Left kidney (tissue), 2 donors: Measurements from ENCODE around the gene HAP1. TPM values are rescaled to one million over a fixed set of nuclear protein-coding genes. Genes with fewer than 3 reads are reported as not detected.

Source experiments
- DNase-seq: peaks from one replicate; pipeline ENCODE4 v3.0.0-alpha.2; 2013
- polyA plus RNA-seq: library from polyadenylated mRNA; unstranded; fragments of 120-200 nt; gene quantifications from one replicate; pipeline ENCODE4 v1.2.1, GENCODE V29; 2013; ENCODE audit not compliant: insufficient read length

Gene HAP1
- polyA plus RNA-seq, 1 donor = 1.3 TPM

DNA sequence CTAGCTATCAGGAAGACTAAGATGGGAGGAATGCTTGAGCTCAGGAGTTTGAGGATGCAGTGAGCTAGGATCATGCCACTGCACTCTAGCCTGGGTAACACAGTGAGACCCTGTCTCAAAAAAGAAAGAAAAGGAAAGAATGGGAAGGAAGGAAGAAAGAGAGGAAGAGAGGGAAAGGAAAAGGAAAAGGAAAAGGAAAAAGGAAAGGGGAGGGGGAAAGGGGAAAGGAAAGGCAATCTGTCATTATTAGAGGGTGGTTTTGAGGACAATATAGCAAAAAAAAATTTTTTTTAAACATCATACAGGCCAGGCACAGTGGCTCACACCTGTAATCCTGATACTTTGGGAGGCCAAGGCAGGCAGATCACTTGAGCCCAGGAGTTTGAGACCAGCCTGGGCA is 31.7 kb upstream of the HAP1 start:
- DNase-seq = no peak

DNA sequence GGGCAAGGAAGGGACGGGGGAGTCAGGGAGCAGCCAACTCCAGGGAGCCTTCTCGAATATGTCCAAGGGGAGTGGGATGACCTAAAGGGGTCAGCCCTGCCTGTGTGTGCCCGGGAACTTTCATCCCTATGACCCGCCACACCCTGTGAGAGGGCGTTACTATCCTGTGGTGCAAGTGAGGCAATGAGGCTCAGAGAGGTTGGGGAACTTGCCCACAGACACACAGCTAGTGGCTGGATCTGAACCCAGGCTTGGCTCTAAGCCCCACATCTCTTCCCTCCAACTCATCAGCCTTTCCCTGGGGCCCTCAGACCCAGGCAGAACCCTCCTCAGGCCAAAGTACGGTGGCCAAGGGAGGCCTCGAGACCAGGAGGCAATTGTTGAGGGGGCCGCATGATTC is 28.9 kb upstream of the HAP1 start:
- DNase-seq = no peak

DNA sequence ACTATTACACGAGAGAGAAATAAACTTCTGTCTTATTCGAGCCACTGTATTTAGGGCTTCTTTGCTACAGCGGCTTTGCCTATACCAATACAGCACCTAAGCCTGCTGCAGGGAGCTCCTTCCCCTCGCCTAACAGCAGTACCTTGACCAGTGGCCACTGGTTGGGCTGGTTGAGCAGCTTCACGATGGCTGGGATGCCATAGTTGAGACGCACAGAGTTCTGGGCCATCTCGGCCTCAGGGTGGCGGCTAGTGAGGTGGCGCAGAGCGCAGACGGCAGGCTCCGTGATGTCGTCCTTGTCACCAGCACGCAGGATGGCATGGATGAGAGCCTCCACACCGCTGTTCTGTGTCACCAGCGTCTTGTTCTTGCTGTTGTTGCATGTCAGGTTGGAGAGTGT is 28.4 kb upstream of the HAP1 start:
- DNase-seq = no peak

DNA sequence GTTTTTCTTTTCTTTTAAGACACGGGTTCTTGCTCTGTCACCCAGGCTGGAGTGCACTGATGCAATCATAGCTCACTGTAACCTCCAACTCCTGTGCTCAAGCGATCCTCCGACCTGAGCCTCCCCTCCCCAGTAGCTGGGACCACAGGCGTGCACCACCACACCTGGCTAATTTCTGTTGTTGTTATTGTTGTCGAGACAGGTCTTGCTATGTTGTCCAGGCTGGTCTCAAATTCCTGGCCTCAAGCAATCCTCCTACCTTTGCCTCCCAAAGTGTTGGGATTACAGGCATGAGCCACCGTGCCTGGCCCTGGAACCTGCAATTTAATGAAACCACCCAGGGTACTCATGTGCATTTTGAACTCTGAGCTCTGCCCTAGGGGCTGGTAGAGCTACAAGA is 27.9 kb upstream of the HAP1 start:
- DNase-seq = no peak

DNA sequence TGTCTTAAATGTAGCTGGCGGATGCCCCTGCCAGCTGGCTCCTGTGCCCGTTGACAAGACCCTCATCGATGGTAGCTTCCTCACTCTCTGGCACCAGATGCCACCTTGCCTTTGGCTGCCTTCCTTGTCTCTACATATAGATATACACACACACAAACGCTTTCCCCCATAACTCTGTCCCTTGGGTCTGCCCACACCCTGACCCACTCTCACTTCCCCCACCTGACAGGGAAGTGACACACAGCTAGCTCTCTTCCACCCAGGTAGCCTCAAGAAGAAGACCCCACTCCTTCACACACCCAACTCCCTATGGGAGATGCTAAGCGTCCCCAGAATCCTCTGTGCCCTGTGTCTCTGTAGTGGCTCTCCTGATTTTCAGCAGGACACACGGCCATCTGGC is 26.4 kb upstream of the HAP1 start:
- DNase-seq = no peak

DNA sequence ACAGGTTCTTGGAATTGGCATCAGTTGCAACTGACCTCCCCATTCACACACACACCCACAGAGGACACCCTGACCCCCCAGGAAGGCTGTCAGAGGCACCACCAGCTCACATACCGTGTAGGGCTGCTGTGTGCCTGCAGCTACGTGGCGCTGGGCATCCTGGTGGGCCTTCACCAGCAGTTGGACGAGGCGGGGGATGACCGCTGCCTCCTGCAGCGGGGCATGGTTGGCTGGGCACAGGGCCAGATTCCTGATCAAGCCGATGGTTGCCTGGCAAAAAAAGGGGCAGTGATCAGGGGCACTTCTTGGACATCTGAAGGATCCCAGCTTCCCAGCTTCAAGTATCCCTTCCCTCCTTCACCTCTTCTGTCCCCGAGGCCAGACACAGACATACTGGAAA is 24.2 kb upstream of the HAP1 start:
- DNase-seq = no peak

DNA sequence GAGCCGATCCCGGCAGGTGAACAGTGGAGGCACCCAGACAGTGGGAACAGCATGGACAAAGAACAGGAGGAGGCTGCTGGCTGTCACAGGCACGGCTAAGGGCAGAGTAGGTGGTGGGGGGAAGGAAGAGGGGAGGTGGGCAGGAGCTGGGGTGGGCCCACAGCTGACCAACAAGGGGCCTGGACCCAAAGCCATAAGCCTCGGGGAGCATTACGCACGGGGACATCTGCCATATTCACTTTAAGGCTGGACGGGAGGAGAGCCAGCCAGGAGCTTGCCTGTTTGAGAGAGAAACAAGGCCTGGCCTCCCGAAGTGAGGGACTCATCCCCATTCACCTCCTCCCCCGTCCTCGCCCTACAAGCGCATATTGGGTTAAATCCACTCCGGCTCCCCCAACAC is 19.6 kb upstream of the HAP1 start:
- no peak for DNase-seq

DNA sequence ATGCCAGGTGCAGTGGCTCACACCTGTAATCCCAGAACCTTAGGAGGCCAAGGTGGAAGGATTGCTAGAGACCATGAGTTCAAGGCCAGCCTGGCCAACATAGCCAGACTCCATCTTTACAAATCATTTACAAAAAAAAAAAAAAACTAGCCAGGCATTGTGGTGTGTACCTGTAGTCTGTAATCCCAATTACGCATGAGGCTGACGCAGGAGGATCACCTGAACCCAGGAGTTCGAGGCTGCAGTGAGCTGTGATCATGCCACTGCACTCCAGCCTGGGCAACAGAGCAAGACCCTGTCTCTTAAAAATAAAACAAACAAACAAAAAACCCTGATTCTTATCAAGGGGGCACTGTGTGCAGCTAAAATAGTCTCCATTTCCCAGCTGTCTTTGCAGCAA is 16.8 kb upstream of the HAP1 start:
- DNase-seq = no peak

DNA sequence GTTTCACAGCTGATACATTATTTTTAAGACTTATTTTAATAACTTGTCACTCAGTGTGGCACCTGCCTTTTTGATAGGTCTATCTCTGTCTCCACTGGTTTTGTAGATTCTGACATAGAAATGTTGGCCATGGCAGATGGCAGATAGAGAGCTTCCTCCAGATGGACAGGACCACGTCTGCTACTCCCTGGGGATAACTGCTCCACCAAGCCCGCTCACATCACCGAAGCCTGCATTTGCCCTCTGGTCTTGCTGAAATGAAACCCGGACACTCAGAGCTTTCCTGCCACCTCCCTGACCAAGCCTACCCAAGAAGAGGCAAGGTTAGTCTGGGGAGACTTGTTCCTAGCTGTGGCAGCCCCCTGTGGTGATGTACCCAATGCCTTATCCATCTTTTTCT is 16.4 kb upstream of the HAP1 start:
- no peak for DNase-seq

DNA sequence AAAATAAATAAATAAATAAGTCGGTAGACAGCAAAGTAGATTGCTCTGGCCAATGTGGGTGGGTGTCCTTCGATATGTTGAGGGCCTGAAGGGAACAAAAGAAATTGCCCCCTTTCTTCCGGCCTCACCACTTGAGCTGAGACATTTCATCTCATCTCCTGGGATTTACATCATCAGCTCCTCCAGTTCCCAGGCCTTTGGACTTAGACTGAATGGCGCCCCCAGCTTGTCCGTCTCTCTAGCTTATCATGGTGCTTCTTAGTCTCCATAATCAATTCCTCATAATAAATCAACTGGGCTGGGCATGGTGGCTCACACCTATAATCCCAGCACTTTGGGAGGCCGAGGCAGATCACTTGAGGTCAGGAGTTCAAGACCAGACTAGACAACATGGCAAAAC is 13.8 kb upstream of the HAP1 start:
- no peak for DNase-seq

DNA sequence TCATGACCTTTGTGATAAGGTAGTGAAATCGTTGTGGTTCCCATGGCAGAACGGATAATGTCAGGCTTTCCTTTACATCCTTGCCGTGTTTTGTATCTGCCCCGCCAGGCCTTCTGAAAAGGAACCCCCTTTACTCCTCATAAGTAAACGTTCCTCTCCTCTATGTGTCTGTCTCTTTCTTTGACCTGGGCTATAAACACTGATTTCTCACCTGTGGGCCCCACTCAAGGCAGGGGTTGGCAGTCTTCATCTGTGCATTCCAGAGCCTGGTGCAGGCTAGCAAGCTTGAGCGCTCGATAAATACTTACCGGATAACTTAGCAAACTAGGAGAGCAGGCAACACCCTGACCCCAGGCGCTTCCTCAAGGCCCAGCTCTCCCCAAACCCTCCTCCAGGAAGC is 7.3 kb upstream of the HAP1 start:
- DNase-seq = no peak

DNA sequence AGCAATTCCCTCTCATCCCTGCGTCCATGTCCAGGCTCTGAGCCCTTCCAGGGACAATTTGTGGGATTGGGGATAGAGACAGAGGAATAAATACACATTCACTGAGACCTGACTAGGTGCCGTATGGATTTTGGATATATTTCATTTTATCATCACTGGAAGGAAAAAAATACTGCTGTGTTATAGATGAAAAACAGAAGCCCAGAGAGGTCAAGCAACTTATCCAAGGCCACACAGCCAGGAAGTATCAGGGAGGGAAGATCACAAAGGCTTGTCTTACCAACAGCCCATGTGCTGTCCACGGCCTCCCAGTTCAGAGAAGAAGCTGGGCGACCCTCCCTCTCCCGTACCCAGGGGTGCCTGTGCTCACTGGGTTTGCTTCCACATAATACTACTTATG is 6.1 kb upstream of the HAP1 start:
- DNase-seq = no peak

DNA sequence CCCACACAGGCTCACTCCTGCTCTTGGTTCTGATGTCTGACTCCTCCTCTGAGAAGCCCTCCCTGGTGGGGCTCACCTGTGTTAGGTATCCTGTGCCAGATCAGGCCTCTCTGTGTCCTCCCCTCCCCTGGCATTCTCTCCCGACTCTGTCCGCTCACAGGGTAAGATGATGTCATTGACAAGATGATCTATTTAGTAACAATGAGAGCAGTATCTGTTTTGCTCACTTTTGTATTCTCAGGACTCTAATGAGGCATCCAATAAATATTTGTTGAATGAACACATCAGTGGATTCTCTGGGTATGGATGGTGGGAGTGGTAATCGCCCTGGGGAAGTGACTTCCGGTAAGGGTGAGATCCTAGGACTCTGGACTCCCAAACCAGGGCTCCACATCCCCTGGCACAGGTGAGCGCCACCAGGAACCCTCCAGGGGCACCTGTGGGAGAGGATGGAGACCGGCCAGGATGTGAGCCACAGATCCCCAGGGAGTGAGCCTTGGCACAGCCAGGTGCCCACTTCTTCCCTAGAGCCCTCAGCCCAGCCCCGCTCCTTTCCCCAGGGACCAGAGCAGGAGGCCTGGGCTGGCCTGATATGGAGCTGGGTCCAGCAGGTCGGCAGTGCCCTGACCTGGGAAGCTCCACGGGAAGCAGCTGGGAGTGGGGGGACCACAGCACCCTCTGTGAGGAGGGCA is 5.4 kb upstream of the HAP1 start:
- DNase-seq = no peak

DNA sequence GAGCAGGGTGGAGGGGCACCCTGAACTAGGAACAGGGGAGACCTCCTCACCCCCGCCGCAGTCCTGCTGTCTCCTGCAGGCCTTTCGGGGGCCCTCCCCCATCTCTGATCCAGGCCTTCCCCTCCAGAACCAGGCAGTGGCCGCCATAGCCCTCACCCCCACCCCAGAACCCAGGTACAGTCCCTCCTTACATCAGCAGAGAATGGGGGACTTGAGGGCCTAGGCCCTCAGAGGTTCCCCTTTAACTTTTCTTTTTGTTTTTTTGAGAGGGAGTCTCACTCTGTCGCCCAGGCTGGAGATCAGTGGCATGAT is 4.3 kb upstream of the HAP1 start:
- DNase-seq = no peak

DNA sequence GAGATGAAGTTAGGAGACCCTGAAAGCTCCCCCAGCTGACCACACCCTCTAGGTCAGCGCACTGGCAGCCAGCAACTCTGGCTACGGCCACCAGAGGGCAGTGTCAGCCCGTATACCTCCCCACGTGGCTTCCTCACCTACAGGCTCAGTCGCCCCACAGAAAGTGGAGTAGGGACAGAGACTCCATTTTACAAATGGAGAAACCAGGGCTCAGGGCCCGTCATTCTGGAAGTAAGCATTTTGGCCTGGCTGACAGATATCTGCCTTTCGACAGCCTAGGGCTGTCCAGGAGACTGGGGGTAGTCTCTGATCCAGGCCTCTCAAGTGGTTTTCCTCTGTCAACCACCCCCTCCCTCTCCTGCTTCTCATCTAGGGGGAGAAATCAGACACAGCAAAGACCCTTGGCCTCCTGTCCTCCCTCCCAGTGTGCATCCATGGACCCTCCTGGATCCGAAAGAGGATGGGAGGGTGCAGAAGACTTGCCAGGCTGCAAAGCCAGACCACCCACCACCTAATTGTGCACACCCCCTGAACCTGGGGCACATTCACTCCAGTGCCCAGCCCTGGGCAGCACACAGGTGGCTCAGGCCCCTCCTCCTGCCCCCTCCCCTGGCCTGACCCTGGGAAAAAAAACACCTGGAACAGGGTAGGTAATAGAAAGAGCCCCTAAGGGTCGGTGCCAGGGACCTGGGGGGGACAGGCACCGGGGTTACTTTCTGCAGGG is 3.8 kb upstream of the HAP1 start:
- peak; percentile 78 for DNase-seq

DNA sequence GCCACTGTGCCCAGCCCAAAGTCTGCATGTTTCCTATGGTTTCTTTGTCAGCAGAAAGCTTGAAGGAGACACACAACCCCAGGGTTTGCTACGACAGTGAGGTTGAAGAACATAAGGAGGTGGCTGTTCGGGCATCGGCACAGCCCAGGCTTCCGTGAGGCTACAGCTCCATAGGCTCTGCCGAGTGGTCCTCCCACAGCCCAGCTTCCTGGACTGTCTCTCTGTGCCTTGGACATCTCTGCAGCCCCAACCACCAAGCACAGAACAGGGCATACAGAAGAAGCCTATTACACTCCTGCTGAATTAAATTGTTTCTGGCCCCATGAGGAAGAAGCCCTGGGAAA is 3.2 kb upstream of the HAP1 start:
- no peak for DNase-seq

DNA sequence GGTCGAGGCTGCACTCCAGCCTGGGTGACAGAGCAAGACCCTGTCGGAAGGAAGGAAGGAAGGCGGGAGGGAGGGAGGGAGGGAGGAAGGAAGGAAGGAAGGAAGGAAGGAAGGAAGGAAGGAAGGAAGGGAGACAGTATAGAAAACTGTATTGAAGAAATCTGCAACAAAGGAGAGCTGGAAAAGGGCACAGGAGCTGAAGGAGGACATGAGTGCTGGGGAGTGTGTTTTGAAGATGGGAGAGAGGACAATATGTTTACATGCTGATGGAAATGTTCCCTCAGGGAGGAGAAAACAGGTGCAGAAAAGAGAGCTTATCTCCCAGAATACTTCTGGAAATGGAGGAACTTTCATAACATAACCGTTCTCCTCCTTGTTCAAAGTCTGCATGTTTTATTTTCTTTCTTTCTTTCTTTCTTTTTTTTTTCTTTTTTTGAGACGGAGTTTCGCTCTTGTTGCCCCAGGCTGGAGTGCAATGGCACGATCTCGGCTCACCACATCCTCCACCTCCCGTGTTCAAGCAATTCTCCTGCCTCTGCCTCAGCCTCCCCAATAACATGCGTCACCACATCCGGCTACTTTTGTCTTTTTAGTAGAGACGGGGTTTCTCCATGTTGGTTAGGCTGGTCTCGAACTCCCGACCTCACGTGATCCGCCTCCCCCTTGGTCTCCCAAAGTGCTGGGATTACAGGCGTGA is 2.7 kb upstream of the HAP1 start:
- DNase-seq = no peak

DNA sequence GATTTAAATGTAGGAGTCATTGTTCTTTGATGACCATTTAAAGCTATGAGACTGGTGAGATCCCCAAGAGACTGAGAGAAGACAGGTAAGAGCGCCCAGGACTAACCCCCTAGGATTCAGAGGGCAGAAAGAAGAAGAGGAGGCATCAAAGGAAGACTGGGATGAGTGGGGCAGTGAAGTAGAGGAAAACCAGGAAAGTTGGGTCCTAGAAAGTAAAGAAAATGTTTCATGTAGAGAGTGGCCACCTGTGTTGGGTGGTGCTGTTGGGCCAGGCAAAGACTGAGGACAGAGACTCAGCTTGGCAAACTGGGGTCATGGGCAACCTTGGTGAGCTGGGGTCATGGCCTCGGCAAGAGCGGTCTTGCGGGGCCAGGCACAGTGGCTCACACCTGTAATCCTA is 1.3 kb upstream of the HAP1 start:
- no peak for DNase-seq

DNA sequence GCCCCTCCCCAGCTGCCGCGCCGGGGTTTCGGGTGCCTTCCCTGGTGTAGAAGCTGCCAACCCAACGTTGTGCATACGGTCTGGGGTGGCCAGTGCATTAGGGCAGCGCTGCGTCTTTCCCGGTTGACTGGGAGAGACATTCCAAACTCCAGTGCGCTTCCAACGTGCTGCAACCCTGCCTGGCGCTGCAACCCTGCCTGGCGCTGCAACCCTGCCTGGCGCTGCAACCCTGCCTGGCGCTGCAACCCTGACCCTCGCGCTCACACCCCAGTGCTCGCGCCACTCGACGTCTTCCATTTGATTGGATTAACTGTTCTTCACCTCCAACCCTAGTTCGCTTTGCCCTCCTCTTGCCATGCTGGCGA is 488 bp upstream of the HAP1 start:
- no peak for DNase-seq

DNA sequence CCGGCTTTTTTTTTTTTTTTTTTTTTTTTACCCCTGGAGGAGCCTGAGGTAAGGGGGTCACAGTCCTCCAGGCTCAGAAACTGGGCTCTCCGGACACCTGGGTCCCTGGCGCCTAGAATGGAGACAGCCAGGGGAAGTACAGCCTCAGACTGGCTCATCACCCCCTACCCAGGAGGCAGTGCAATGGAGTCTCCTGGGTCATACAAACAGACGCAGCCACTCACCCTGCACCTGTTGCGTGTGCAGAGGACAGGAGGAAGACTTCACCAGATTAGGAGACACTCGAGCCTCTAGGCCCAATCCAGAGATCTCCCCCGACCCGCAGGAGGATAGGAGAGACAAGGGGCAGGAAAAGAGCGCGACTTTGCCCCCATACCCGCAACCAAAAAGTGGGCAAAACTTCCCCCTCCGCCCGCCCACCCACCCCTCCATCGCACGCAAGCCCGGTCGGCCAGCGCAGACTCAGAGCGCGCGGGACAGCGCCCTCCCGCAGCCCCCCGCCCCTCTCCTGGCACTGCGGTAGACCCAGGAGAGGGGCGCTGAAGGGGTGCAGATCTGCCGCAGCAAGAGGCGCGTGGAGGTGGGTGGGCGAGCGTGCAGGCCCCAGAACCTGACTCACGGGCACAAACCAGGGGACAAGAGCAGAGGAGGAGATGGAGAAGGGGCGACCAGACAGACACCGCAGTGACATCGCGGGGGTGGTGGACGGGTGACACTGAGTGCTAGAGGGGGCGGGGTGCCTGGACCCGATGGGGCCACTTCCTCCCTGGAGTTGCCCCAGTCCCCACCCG is 900 bp downstream of the HAP1 start:
- DNase-seq = no peak

DNA sequence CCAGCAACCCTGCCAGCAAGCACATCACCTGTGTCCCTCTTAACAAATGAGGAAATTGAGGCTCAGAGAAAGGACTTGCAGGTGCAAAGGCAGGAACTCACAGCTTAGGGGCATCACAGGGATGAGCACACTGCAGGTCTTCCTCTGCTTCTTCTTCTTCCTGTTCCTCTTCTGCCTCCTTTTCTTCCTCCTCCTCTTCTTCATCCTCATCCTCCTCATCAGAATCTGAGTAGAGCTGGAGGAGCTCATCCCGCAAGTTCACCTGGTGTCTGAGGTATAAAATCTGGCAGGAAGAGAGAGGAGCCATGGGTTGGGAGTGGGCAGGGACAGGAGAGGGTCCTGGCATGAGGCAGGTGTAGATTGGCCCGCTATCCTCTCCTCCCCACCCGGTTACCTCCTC is 2.6 kb downstream of the HAP1 start:
- no peak for DNase-seq

DNA sequence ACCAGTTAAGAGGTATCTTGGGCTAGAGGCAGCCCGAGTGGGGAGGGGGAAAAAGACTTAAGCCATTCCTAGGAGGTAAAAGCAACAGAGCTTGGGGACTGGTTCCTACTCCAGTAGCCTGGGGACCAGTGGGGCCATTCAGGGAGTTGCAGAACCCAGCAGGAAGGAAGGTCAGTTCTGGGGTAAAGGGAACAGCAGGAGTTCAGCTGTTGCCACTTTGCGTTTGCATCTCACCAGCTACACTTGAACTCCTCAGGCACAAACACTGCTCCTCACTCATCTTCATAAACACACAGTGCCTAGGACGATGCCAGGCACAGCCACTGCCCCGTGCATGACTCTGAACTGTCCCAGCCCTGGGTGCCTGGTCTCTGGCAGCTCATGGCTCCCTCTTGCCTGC is 4.0 kb downstream of the HAP1 start:
- DNase-seq = no peak

DNA sequence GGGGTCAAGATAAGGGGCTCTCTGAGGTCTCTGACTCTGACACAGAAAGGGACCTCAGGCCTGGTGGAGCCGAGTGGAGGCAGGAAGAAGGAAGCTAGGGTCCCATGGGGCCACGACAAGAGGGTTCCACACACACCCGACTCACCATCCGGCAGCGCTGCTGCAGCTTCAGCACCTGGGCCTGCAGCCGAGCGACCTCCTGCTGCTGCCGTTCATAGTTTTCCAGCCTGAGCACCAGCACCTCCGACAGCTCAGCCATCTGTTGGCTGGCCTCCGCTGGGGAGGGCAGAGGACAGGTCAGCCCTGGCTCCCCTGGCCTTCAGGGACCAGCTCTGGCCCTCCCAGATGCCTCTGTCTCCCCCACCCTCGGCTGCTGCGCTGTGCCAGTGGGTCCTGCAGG is 6.4 kb downstream of the HAP1 start:
- no peak for DNase-seq
